Measurements from ENCODE around the gene TRERF1.

The TRERF1 gene

GRCh38 chr6:42339991-42340401, 111.7 kb downstream of the TRERF1 start:
- Histone ChIP-seq H3K27ac (no peak overlapping the region), H3K36me3 (no peaks in the 10 kb centered on the region), H3K4me1 (peaks cover 0 to 11% (median 3%) of the 10 kb centered on the region in 4 donors), H3K4me3 (no peak overlapping the region), H3K27me3 (no peaks in the 10 kb centered on the region), H3K9me3 (no peaks in the 10 kb centered on the region)
- DNase-seq = no peak
- intact Hi-C loops (cut with DNase I; ENCODE audit: low total_unique reads) = no loop called here
- TF ChIP-seq CTCF (IDR thresholded peaks at IDR 0.05) = no peak

GRCh38 chr6:42338744-42339222, 112.9 kb downstream of the TRERF1 start:
- no peak overlapping the region for H3K4me3 ChIP-seq
- H3K27me3 ChIP-seq = no peaks in the 10 kb centered on the region
- H3K9me3 ChIP-seq = no peaks in the 10 kb centered on the region
- H3K4me1 ChIP-seq = peaks cover 0 to 11% (median 3%) of the 10 kb centered on the region in 4 donors
- intact Hi-C loops (cut with DNase I; ENCODE audit: low total_unique reads) = no loop called here
- H3K27ac ChIP-seq = no peak overlapping the region
- no peak for DNase-seq
- no peaks in the 10 kb centered on the region for H3K36me3 ChIP-seq
- TF ChIP-seq CTCF (IDR thresholded peaks at IDR 0.05) = no peak

- no peak for DNase-seq
- H3K27me3 ChIP-seq = no peaks in the 10 kb centered on the region
- intact Hi-C loops (cut with DNase I; ENCODE audit: low total_unique reads) = no loop called here
- H3K4me3 ChIP-seq = no peak overlapping the region
- no peak overlapping the region for H3K27ac ChIP-seq
- no peak for TF ChIP-seq CTCF (IDR thresholded peaks at IDR 0.05)
- H3K4me1 ChIP-seq = peaks cover 0 to 11% (median 3%) of the 10 kb centered on the region in 4 donors
- H3K9me3 ChIP-seq = no peaks in the 10 kb centered on the region
- H3K36me3 ChIP-seq = no peaks in the 10 kb centered on the region
Measured at GRCh38 chr6:42337985-42338743, 113.6 kb downstream of the TRERF1 start.

GRCh38 chr6:42336431-42336830, 115.3 kb downstream of the TRERF1 start:
- no peaks in the 10 kb centered on the region for H3K36me3 ChIP-seq
- H3K4me3 ChIP-seq = no peak overlapping the region
- no peaks in the 10 kb centered on the region for H3K27me3 ChIP-seq
- DNase-seq = no peak
- intact Hi-C loops (cut with DNase I; ENCODE audit: low total_unique reads) = no loop called here
- H3K9me3 ChIP-seq = no peaks in the 10 kb centered on the region
- H3K4me1 ChIP-seq = peaks cover 0 to 11% (median 3%) of the 10 kb centered on the region in 4 donors
- H3K27ac ChIP-seq = no peak overlapping the region
- TF ChIP-seq CTCF (IDR thresholded peaks at IDR 0.05) = no peak

GRCh38 chr6:42335896-42336295, 115.8 kb downstream of the TRERF1 start:
- Histone ChIP-seq H3K4me1 (peaks cover 0 to 11% (median 3%) of the 10 kb centered on the region in 4 donors), H3K9me3 (no peaks in the 10 kb centered on the region), H3K36me3 (no peaks in the 10 kb centered on the region), H3K27me3 (no peaks in the 10 kb centered on the region), H3K27ac (no peak overlapping the region), H3K4me3 (no peak overlapping the region)
- TF ChIP-seq CTCF (IDR thresholded peaks at IDR 0.05) = no peak
- no peak for DNase-seq
- intact Hi-C loops (cut with DNase I; ENCODE audit: low total_unique reads) = no loop called here

All from tibial artery (tissue), 4 donors.